DMS 273 treated with DMSO at 0.1 percent for 48 hours (cell line): ENCODE results near the gene CDH23.

Experiments used
- DNase-seq: peaks from one replicate; lab custom pipeline; 2025; lab: John Stamatoyannopoulos, UW

The CDH23 gene

DNA sequence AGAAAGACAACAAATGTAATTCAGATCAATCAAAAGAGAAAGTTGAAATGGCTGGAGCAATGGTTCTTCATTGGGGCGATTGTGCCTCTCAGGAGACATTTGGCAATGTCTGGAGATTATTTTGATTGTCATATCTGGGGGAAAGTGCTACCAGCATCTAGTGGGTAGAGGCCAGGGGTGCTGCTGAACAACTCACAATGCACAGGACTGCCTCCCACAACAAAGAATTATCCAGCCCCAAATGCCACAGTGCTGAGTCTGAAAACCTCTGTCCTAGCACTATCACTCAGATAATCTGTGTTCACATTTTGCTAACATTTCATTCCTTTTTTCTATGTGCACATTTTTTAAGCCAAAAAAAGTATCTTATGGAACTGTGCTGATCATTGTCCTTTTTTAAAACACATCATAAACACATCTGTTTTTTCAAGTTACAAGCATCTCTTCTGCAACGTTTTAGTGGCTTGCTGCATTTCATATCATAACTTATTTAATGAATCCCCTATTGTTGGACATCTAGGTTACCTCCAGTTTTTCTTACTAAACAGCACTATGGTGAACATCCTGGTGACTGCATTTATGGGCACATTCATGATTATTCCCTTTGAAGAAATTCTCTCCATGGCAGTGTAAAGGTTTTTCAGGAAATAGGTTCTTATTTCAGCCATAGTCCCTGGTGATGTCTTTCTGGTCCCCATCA, 208.7 kb downstream of the CDH23 start:
- DNase-seq = no peak

DNA sequence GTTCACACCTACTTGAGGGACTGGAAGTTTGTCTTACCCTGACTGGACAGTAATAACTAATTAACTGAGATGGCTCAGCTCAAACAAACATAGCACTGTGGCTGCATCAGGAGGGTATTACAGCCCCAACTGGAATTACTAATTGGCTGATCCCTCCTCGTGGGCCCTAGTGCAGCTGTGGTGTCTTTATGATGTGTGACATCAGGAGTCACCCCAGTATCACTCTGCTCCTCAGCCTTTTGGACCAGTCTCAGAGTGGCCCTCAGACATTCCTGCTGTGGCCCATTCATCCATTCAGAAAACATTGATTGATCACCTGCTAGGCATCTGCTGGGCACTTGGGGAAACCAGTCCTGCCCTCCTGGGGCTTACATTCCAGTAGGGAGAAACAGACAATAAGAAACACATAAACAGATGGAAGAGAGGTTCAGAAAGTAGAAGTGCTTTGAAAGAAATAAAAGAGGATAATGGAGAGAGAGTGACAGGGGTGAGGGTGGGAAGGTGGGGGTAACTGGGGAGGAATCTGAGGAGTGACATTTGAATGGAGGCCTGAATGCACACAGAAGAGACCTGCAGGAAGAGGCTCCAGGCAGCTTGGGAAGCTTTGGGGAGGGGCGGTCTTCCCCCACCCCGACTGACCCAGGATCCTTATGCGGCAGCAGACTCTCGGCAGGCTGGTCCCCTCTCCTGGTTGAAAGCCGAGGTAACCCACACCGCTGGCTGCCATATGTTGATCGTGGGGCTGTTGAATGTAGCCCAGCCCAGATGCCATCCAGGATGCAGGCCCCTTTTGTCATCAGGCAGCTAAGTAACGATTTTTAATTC, 209.7 kb downstream of the CDH23 start:
- DNase-seq = no peak

DNA sequence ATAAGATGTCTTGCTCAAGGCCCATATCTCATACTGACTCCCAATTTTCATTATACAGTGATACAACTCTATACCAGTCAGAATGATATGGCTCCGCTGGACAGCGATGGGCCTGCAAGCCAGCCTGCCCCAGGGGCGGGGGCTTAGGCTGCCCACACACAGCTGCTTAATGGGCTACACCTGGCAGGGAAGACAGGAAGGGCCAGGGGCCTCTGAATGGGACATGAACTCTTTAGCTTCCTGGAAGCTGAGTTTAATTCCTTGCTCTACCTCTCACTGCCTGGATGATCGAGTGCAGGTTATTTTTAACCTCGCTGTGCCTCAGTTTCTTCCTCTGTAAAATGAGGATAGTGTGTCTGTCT, 210.3 kb downstream of the CDH23 start:
- no peak for DNase-seq

DNA sequence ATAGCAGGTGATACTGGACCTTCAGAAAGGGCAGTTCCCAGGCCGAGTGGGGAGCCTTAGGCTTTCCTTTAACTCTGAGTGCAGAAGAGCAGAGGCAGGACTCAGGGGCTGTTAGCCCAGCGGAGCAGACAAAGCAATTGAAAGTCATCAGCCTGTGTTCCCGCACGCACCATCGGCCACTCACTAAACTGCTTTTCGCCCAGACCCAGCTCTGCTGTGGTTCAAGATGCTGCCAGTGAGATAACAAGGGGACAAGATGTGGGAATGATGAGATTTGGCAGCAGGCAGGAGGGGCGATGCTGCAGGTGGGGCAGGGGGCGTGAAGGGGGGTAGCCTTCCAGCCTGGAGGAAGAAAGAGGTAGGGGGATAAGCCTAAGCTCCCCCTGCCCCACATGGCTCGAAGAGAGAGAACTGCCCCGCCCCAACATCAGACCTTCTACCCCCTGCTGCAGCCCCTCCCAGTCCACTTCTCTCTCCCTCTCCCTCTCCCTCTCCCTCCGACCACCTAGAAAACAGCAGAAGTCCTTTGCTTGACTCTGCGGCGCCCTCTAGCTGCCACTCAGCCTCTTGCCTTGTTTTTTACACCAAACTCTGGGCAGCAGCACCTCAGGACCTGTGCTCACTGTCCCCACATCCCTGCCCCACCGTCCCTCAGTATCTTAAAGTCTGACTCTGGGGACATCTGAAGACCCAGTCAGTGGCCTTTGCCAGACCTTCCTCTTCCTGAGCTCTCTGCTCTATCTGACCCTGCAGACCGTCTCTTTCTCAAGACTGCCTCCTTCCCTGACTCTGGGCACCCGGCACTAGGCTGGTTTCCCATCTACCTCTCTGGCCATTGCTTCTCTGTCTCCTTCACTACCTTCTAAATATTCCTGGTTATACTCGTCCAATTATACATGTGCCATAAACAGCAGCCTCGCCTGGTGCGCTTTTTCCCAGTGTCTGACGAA, 212.4 kb downstream of the CDH23 start:
- DNase-seq = no peak

DNA sequence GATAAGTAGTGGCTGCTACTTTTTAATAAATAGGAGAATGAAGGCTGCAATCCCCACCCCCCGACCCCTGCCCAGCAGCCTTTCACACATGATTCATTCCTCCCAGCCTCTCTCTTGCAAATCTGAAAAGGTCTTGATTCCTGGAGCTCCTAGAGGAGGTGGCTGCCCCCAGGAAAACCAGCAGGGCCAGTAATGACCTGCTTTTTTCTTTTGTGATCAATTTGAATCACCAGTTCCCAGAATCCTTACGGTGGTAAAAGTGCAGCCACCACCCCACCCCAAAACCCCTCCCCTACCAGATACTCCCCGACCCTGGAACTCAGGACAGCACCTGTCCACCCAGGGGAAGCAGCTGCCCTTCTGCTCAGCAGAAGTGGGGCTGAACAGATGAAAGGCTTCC, 213.9 kb downstream of the CDH23 start:
- DNase-seq = no peak

DNA sequence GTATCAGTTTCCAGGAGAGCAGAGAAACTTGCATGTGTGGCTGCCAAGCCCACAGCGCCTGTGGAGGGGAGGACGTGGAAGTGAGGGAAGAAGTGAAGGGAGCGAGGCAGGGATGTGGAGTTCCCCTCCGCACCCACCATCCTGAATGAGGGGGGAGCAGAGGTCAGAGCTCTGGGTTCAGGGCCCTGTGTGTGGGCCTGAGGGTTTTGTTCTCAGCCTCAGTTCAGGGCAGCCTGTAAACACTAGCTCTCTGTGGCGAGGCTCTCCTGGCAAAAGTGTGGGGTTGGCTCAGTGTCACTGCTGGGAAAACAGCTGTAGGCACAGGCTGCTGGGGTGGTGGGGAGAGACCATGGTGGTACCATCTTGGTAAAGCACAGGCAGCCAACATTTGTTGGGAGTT, 214.4 kb downstream of the CDH23 start:
- no peak for DNase-seq

DNA sequence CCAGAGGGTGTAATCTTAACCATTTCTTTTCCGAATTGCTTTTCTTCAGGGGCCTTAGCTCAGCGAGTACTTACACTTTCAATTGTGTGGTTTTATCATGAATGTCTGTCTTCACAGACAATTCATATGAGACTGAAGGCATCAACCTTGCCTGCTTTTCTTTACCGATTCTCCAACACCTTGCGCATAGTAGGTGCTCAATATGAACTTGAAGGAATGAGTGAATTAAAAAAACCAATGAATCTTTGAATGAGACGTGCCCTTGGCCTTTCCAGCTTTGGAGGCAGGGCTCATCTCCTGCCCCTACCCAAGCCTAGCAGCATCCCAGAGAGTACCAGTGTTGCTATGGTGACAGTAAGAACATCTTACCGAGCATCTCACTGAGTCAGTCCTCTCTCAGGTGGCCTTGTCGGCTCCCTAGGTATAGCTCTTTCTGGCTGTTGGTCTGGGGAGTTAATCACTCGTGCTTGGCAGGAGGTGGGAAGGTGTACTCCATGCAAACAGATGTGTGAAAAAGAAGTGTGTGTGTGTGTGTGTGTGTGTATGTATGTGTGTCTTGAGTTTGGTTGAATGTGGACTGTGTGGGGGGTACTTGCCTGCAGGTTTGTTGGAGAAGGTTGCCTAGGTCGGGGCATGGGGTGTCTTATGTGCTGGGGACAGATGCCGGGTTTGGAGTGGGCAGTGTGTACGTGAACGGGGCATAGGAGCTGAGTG, 215.1 kb downstream of the CDH23 start:
- no peak for DNase-seq

DNA sequence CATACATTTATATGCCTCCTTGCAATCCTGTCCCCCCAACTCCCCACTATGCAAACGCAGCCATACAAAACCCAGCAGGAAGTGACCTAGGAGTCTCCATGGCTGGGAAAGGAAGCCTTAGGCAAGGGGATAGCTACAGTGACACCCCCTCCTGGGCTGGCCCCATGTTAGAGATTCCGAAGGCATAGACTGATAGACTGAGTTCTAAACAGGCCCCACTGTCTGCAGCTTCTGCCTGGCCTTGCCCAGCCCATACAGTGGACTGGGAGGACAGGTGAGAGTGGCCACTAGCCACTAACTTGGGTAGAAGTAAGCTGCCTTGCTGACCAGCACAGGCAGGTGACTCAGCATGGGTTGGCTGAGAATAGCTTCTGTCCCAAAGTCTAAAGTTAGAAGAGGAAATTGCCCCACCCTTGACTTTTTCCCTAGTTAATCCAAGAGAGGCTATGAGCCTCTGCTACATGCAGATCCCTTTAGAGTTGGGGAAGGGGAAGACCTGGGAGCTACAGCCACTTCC, 216.6 kb downstream of the CDH23 start:
- no peak for DNase-seq

DNA sequence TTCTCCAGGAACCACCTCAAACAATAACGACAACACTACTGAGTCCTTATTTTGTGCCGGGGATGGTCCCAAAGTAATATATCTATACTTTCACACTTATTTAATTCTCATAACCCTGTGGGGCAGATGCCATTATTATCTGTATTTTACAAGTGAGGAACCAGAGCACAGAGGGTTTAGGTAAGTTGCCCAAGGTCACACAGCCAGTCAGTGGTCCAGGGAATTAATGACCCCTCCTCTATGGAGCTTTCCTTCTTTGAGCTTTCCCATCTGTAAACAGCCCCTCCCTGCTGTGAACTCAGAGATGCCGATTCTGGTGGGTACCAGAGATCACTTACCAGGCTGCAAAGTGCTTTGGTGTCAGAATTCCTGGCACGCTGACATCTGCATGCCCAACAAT, 217.2 kb downstream of the CDH23 start:
- no peak for DNase-seq

DNA sequence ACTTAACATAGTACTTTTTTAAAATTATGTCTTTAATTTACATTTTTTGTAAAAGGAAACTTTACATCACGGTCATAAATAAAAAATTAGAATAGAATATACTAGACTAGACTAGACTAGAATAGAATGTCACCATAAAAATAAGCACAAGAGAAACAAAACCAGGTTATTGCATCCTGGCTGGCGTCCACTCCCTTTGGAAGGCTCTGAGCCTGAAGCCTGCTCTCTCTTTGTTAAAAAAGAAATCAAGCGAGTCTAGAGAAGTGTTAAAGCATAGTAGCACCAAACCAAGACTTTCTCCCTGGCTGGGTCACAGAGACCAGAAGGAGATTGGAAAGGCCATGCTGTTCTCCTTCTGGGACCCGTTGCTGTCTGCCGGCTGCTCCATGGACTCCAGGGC, 218.2 kb downstream of the CDH23 start:
- DNase-seq = no peak

DNA sequence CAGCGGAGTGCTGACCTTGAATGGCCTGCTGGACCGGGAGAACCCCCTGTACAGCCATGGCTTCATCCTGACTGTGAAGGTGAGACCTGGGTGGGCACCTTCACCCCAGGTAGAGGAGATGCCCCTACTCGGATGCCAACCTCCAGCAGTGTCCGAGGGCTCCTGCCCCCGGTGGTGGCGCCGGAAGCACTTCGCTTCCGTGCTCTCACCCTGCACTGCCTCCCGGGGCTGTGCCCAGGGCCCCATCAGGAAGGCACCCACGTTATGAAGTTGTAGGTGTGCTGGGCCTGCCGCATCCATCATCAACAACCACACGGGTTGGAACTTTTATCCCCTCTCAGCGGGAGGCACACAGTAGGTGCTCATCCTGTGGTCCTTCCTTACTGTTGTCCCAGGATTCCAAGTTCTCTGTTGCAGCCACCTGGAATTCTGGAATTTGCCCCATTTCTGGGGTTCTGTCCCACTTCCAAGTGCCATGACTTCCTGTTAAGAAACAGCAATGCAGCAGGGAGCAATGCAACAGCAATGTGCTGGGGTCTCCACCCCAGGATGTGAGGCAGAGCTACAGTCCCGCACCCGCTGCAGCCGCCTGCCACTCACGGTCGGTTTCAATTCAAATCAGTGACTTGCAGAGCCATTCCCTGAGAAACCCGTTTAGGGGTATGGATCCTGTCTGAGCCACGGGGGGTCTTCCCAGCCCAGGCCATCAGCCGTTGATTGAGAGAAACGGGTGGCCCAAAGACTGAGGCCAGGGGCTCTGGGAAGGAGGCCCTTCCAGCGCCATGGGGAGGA, 219.0 kb downstream of the CDH23 start:
- no peak for DNase-seq

DNA sequence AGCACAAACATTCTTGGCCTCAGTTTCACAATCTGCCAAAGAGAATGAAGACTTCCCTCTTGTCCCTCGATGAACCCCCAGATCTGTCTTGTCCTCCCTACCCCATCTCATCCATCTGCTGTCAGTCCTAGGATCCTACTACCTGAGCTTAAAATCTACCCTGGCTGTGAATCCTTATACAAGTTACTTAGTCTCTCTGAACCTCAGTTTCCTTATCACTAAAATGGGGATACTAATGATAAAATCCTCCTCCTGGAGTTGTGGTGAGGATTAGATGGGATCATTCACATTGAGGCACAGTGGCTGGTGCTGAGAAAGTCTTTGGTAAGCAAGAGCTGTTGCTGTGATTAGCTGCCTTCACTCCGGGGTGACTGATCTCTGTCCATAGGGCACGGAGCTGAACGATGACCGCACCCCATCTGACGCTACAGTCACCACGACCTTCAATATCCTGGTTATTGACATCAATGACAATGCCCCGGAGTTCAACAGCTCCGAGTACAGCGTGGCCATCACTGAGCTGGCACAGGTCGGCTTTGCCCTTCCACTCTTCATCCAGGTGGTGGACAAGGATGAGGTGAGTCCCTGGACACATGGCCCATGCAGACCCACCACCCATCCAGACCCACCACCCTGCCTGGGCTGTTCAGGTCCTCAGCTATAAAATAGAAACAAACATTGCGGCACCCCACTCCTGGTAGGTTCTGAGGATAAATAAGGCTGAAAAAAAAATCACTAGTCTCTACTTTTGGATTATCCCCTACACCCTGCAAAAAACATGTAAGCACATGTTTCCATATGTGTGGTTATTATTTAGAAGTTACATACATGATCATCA, 220.3 kb downstream of the CDH23 start:
- DNase-seq = no peak

DNA sequence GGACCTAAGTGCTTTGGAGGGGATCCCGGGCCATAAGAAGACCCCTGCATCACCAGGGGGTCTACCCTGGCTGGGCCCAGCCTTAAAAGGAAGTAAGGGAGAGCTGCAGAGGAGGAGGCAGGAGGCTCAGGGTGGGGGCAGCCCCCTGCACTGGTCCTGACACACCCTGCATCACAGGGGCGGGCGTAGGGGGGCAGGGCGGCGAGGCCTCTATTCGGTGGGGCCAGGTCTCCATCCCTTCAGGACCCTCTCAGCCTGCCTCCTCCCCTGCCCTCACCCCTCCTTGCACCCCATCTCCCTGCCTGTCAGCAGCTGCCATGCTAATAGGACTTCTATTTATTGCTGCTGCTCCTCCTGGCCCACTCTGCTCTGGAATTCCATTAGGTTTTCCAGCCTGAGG, 221.5 kb downstream of the CDH23 start:
- DNase-seq = no peak

DNA sequence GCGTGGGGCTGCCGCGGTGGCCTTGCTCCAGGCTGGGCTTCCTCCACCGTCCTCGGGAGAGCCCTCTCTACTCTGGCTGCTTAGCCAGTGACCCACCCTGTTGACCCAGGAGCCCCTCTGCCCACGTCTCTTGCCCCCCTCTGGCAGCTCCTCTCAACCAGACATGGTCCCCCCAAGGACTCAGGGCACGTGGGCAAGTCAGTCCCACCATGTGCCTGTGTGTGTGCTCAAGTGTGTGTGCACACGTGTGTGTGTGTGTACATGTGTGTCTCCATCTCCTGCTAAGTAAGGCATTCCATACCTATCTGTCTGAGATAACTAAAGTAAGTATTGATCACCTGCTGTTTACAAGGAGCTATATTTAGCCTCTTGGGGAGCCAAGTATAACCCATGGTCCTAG, 221.9 kb downstream of the CDH23 start:
- DNase-seq = no peak

DNA sequence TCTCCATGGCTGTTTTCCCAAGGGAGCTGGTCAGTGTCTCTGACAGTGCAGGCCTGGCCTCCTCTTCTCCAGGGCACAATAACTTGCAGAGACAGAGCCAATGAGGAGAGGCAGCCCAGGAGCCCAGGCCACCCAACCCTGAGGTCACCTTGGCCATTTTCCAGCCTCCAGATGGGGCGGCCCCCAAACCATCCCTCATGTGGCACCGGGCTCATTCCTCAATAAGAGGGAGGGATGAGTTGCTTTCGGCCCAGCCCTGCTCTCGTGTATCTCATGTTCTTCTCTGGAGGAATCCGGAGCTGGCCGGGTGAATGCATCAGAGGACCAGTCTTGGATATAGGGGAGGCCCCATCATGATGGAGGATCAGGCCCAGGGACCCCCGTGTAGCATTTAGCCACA, 223.9 kb downstream of the CDH23 start:
- DNase-seq = no peak

DNA sequence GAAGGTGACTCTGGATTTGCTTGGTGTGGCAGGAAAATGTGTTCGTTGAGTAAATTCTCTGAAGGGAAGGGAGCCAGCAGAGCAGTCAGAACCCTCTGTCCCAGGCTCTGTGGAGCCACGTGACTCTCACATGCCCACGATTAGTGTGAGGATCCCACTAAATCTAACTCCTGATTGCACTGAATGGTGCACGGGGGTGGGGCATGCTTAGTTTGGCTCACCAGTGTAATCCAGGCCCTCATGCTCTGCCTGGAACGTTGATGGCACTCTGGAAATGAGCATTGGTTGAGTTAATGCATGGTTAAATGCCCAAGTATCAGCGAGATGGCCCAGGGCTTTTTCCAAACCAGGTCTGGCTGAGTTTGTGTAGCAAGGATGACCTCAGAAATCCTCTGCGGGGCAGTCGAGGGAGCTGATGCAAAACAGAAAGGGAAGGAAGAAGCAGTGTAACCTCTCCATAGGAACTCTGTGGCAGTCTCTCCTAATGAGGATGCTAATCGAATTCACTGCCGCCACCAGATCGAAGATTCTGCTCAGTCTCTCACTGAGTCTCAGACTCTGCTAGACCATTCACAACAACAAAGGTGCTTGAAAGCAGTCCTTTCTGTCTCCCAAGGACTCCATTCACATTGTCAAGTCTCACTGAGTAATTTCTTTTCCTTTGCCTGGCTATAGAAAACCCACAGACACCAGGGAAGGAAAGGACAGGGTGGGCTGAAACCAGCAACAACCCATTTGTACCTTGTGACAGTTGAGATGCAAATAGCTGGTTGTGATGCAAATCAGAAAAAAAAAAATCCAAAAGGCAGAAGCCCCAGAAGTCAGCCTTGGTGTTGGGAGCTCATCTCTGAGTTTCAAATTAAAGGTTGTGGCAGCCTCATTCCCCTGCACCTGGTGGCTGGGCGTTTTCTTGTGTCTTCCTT, 224.8 kb downstream of the CDH23 start:
- DNase-seq = no peak

DNA sequence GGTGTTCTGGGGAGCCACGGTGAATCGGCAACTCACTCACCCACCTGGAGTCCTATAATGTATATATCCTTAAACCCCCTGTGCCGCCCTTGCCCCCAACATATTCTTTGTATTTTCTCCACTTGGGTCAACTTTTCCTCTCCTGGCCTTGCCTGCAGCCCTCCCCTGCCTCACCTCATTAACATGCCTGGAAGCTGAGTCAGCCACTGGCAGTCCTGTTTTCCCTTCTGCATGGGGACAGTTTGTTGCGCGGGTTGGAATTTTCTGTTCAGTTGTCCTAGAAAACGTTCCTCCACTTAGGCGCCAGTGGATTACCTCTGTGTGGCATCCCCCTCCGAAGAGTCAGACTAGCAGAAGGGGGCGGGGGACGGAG, 225.4 kb downstream of the CDH23 start:
- DNase-seq = no peak

DNA sequence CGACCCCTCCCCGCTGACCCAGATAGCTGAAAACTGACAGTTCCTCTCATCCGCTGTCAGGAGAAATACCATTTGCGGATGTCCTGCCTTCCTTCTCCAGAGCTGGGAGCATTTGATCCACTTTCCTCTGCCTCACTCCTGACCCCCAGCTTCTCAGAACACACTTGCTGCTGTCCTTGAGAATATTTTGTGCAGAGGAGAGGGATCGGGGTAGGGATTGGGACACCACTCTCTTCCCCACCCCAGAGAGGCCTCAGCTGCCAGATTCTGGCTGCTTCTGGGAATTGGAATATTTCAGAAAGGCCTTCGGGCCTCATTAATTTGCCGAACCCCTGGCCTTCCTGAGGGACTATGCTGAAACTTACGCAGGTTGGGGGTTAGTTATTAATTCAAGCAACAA, 225.9 kb downstream of the CDH23 start:
- DNase-seq = no peak
